Measurements from ENCODE around the gene UBL7.

DNA sequence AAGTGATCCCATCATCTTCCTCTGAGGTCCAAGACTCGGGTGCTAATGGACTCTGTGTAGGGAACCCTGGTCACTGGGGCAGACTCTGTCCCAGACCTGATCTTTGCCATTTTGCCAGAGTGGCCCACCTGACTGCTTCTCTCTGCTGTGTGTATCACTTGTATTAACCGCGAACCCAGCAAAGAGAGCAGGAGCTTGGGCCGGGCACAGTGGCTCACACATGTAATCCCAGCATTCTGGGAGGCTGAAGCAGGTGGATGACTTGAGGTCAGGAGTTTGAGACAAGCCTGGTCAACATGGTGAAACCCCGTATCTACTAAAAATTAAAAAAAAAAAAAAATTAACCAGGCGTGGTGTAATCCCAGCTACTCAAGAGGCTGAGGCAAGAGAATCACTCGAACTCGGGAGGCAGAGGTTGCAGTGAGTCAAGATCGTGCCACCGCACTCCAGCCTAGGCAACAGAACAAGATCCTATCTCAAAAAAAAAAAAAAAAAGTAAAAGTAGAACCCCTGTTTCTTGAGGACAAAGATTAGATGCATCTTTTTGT is 60.6 kb downstream of the UBL7 start:
- TF ChIP-seq EZH2phosphoT487 (IDR thresholded peaks at IDR 0.05; ENCODE audit: borderline replicate concordance, low read length) = no peak
- TF ChIP-seq, protein P1, sequence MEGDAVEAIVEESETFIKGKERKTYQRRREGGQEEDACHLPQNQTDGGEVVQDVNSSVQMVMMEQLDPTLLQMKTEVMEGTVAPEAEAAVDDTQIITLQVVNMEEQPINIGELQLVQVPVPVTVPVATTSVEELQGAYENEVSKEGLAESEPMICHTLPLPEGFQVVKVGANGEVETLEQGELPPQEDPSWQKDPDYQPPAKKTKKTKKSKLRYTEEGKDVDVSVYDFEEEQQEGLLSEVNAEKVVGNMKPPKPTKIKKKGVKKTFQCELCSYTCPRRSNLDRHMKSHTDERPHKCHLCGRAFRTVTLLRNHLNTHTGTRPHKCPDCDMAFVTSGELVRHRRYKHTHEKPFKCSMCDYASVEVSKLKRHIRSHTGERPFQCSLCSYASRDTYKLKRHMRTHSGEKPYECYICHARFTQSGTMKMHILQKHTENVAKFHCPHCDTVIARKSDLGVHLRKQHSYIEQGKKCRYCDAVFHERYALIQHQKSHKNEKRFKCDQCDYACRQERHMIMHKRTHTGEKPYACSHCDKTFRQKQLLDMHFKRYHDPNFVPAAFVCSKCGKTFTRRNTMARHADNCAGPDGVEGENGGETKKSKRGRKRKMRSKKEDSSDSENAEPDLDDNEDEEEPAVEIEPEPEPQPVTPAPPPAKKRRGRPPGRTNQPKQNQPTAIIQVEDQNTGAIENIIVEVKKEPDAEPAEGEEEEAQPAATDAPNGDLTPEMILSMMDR (IDR thresholded peaks at IDR 0.05; ENCODE audit: low read depth, low read length, poor library complexity, severe bottlenecking) = no peak
